ENCODE results near the gene NPHP4.

NPHP4 gene

DNA sequence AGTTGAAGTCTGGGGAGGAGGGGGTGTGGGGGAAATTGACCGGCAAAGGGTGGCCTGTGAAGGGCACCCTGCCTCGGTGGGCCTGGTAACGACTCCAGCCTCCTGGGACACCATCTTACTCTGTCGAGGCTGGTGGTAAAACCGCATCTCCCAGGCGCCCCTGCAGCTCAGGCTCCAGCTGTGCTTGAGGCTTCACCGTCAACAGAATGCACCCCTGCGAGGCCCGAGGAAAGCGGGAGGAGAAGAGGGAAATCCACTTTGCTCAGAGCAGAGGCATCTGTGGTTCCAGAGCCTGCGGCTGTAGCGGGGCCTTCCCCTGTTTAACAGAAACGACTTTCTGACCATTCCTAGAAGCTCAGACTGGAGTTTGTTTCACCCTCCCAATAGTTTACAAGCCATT lies 165.6 kb downstream of the NPHP4 start:
- no peaks in the 10 kb centered on the region for H3K79me2 ChIP-seq (ENCODE audit: control insufficient read depth, low read length)
- no peak overlapping the region for H3K4me2 ChIP-seq (ENCODE audit: low read length)
- H3K9me2 ChIP-seq (replicated peaks; ENCODE audit: control insufficient read depth, low read length) = no peaks in the 10 kb centered on the region
- H3K4me3 ChIP-seq (ENCODE audit: low read length) = no peak overlapping the region
- H3K9me3 ChIP-seq (ENCODE audit: control insufficient read depth, insufficient read depth, low read length) = no peaks in the 10 kb centered on the region
- H3K27ac ChIP-seq (ENCODE audit: low read depth, low read length) = no peak overlapping the region
- no peaks in the 10 kb centered on the region for H3K27me3 ChIP-seq (ENCODE audit: control insufficient read depth, low read length)
- no peaks in the 10 kb centered on the region for H3K36me3 ChIP-seq (ENCODE audit: control insufficient read depth, low read length)
- no peak for TF ChIP-seq EZH2phosphoT487 (IDR thresholded peaks at IDR 0.05; ENCODE audit: borderline replicate concordance, low read length)
- TF ChIP-seq, protein P1, sequence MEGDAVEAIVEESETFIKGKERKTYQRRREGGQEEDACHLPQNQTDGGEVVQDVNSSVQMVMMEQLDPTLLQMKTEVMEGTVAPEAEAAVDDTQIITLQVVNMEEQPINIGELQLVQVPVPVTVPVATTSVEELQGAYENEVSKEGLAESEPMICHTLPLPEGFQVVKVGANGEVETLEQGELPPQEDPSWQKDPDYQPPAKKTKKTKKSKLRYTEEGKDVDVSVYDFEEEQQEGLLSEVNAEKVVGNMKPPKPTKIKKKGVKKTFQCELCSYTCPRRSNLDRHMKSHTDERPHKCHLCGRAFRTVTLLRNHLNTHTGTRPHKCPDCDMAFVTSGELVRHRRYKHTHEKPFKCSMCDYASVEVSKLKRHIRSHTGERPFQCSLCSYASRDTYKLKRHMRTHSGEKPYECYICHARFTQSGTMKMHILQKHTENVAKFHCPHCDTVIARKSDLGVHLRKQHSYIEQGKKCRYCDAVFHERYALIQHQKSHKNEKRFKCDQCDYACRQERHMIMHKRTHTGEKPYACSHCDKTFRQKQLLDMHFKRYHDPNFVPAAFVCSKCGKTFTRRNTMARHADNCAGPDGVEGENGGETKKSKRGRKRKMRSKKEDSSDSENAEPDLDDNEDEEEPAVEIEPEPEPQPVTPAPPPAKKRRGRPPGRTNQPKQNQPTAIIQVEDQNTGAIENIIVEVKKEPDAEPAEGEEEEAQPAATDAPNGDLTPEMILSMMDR (IDR thresholded peaks at IDR 0.05; ENCODE audit: low read depth, low read length, poor library complexity, severe bottlenecking) = no peak
- no peaks in the 10 kb centered on the region for H4K20me1 ChIP-seq (ENCODE audit: control insufficient read depth, insufficient read depth, low read depth, low read length)
- H3K4me1 ChIP-seq (ENCODE audit: control insufficient read depth, low read length) = no peaks in the 10 kb centered on the region
- no peaks in the 10 kb centered on the region for H3F3A ChIP-seq (ENCODE audit: control insufficient read depth, insufficient read depth)

DNA sequence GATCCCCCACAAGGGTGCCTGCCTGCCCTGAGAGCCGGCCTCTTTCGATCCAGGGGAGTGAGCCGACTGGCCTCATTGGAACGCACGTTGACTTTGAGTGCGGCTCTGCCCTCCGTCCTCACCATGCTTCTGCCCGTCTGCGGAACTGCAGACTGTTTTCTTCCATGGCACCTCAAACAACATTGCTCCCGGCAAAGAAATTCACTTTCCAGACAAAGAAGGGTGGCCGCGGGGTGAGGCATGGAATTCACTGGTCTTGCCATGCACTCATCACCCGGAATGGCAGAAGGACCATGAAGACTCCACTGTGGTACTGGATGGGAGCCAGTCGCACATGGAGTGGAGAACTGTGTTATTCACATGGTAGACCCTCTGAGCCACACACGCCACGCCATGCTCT lies 169.5 kb downstream of the NPHP4 start:
- H3K27ac ChIP-seq (ENCODE audit: low read depth, low read length) = no peak overlapping the region
- TF ChIP-seq EZH2phosphoT487 (IDR thresholded peaks at IDR 0.05; ENCODE audit: borderline replicate concordance, low read length) = no peak
- TF ChIP-seq, protein P1 (IDR thresholded peaks at IDR 0.05; ENCODE audit: low read depth, low read length, poor library complexity, severe bottlenecking) = no peak
- no peaks in the 10 kb centered on the region for H3K9me2 ChIP-seq (replicated peaks; ENCODE audit: control insufficient read depth, low read length)
- no peaks in the 10 kb centered on the region for H3K4me1 ChIP-seq (ENCODE audit: control insufficient read depth, low read length)
- no peaks in the 10 kb centered on the region for H3F3A ChIP-seq (ENCODE audit: control insufficient read depth, insufficient read depth)
- H3K9me3 ChIP-seq (ENCODE audit: control insufficient read depth, insufficient read depth, low read length) = no peaks in the 10 kb centered on the region
- H3K4me3 ChIP-seq (ENCODE audit: low read length) = no peak overlapping the region
- H4K20me1 ChIP-seq (ENCODE audit: control insufficient read depth, insufficient read depth, low read depth, low read length) = no peaks in the 10 kb centered on the region
- H3K79me2 ChIP-seq (ENCODE audit: control insufficient read depth, low read length) = no peaks in the 10 kb centered on the region
- H3K4me2 ChIP-seq (ENCODE audit: low read length) = no peak overlapping the region
- H3K27me3 ChIP-seq (ENCODE audit: control insufficient read depth, low read length) = no peaks in the 10 kb centered on the region
- H3K36me3 ChIP-seq (ENCODE audit: control insufficient read depth, low read length) = no peaks in the 10 kb centered on the region

DNA sequence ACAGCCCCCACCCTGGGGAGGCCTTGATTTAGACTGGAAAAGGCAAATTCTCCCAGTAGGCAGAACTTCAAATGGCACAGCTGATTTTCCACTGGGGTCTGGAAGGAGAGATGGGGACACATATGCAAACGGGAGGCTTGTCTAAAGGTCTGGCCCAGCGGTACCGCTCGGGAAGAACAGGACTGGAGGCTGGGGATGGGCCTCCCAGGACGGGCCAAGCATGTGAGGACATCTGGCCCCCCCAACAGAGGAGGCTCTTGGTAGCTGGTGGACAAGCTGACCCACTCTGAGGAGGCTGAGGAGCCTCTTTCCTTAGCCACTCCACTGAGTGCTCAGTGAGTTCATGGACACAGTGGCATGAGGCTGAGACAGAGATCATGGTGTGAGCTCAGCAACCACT lies 170.0 kb downstream of the NPHP4 start:
- no peaks in the 10 kb centered on the region for H3K9me2 ChIP-seq (replicated peaks; ENCODE audit: control insufficient read depth, low read length)
- H3K79me2 ChIP-seq (ENCODE audit: control insufficient read depth, low read length) = no peaks in the 10 kb centered on the region
- H3F3A ChIP-seq (ENCODE audit: control insufficient read depth, insufficient read depth) = no peaks in the 10 kb centered on the region
- H3K36me3 ChIP-seq (ENCODE audit: control insufficient read depth, low read length) = no peaks in the 10 kb centered on the region
- H4K20me1 ChIP-seq (ENCODE audit: control insufficient read depth, insufficient read depth, low read depth, low read length) = no peaks in the 10 kb centered on the region
- no peak overlapping the region for H3K4me2 ChIP-seq (ENCODE audit: low read length)
- no peak overlapping the region for H3K27ac ChIP-seq (ENCODE audit: low read depth, low read length)
- no peaks in the 10 kb centered on the region for H3K27me3 ChIP-seq (ENCODE audit: control insufficient read depth, low read length)
- TF ChIP-seq, protein P1 (IDR thresholded peaks at IDR 0.05; ENCODE audit: low read depth, low read length, poor library complexity, severe bottlenecking) = no peak
- TF ChIP-seq EZH2phosphoT487 (IDR thresholded peaks at IDR 0.05; ENCODE audit: borderline replicate concordance, low read length) = no peak
- H3K4me1 ChIP-seq (ENCODE audit: control insufficient read depth, low read length) = no peaks in the 10 kb centered on the region
- no peak overlapping the region for H3K4me3 ChIP-seq (ENCODE audit: low read length)
- H3K9me3 ChIP-seq (ENCODE audit: control insufficient read depth, insufficient read depth, low read length) = no peaks in the 10 kb centered on the region
